Osteocyte (in vitro differentiated cells): Measurements from ENCODE around the gene STUB1. TPM values are rescaled to one million over a fixed set of nuclear protein-coding genes. Genes with fewer than 3 reads are reported as not detected.
"Not testable (repeated sequence)": the region's sequence is repeated elsewhere in the genome, so short reads cannot be mapped to it uniquely, and the experiment has no call there.

Source experiments
- DNase-seq: peaks from one replicate; pipeline ENCODE4 v3.0.0; 2021; ENCODE audit warnings: mixed read lengths; ENCODE audit not compliant: unreplicated experiment; ENCODE audit errors: extremely low spot score
- H3K27ac Mint-ChIP-seq: one replicate; pipeline ENCODE4 v1.8.0; 2021; ENCODE audit warnings: mild to moderate bottlenecking, mixed read lengths; ENCODE audit not compliant: unreplicated experiment
- H3K27me3 Mint-ChIP-seq: one replicate; pipeline ENCODE4 v1.8.0; 2021; ENCODE audit warnings: mixed read lengths; ENCODE audit not compliant: unreplicated experiment
- H3K36me3 Mint-ChIP-seq: one replicate; pipeline ENCODE4 v1.8.0; 2021; ENCODE audit warnings: mixed read lengths; ENCODE audit not compliant: unreplicated experiment
- H3K4me1 Mint-ChIP-seq: one replicate; pipeline ENCODE4 v1.8.0; 2021; ENCODE audit warnings: mixed read lengths; ENCODE audit not compliant: unreplicated experiment
- H3K4me3 Mint-ChIP-seq: one replicate; pipeline ENCODE4 v1.8.0; 2021; ENCODE audit warnings: mild to moderate bottlenecking, moderate library complexity, mixed read lengths; ENCODE audit not compliant: unreplicated experiment
- H3K9me3 Mint-ChIP-seq: one replicate; pipeline ENCODE4 v1.8.0; 2021; ENCODE audit warnings: mixed read lengths; ENCODE audit not compliant: unreplicated experiment
- total RNA-seq: library from RNA; stranded (reverse); gene quantifications from 2 replicates; pipeline ENCODE4 v1.2.1, GENCODE V29; 2021
- TF ChIP-seq, protein P1 (sequence below): fragments of 200-600 bp; sonication (generic); IDR thresholded peaks from 2 replicates; pipeline ENCODE4 v1.5.0; 2021; ENCODE audit warnings: antibody characterized with exemption, mild to moderate bottlenecking, moderate library complexity

Gene STUB1
- total RNA-seq, 1 donor from 2014 or later: 109 TPM

DNA sequence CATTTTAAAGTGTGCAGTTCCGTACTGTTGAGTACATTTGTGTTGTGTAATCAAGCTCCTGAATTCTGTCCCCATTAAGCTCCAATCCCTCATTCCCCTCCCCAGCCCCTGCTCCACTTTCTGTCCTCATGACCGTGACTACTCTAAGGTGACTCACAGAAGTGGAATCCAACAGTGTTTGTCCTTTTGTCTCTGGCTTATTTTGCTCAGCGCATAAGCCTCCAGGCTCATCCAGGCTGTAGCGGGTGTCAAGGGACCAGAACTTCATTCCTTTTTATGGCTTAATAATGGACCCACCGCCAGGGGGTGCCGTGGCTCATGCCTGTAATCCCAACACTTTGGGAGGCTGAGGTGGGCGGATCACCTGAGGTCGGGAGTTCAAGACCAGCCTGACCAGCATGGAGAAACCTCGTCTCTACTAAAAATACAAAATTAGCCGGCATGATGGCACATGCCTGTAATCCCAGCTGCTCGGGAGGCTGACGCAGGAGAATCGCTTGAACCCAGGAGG is 32.6 kb downstream of the STUB1 start:
- H3K4me1 Mint-ChIP-seq: peaks cover 37% of the 10 kb centered on the region
- H3K4me3 Mint-ChIP-seq, DNase-seq, H3K9me3 Mint-ChIP-seq, H3K36me3 Mint-ChIP-seq, H3K27me3 Mint-ChIP-seq: not testable (repeated sequence)
- H3K27ac Mint-ChIP-seq: peak overlapping the region; percentile 85
- TF ChIP-seq, protein P1, sequence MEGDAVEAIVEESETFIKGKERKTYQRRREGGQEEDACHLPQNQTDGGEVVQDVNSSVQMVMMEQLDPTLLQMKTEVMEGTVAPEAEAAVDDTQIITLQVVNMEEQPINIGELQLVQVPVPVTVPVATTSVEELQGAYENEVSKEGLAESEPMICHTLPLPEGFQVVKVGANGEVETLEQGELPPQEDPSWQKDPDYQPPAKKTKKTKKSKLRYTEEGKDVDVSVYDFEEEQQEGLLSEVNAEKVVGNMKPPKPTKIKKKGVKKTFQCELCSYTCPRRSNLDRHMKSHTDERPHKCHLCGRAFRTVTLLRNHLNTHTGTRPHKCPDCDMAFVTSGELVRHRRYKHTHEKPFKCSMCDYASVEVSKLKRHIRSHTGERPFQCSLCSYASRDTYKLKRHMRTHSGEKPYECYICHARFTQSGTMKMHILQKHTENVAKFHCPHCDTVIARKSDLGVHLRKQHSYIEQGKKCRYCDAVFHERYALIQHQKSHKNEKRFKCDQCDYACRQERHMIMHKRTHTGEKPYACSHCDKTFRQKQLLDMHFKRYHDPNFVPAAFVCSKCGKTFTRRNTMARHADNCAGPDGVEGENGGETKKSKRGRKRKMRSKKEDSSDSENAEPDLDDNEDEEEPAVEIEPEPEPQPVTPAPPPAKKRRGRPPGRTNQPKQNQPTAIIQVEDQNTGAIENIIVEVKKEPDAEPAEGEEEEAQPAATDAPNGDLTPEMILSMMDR: peak; percentile 67

DNA sequence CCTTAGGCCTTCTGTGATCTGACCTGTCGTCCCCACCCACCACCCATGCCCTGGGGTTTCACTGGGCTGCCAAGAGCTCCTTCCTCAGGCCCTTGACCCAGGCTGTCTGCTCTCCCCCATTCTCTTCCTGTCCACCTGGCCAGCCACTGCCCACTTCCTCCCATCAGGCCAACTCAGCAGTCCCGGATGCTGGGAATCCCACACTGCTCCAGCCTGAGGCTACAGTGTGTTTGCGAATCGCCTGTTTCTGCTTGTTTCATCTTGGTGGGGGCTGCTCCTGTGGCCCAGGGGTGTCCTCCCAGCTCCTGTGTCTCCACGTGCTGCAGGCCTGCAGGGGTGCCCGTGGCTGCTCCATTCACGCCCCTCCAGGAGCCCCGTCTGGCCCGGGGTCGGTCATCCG is 33.9 kb downstream of the STUB1 start:
- Mint-ChIP-seq H3K27ac (no peak overlapping the region), H3K36me3 (no peaks in the 10 kb centered on the region), H3K27me3 (no peaks in the 10 kb centered on the region), H3K4me1 (peaks cover 38% of the 10 kb centered on the region), H3K4me3 (no peak overlapping the region), H3K9me3 (no peaks in the 10 kb centered on the region)
- no peak for DNase-seq
- TF ChIP-seq, protein P1: no peak

GRCh38 chr16:714558-715476 is 34.6 kb downstream of the STUB1 start, which contains the start of gene METRN:
TSS of gene METRN (plus strand) at chr16:715118. CDS start at chr16:715290, 172 bp downstream.
- TF ChIP-seq, protein P1: no peak
- Mint-ChIP-seq H3K4me3 (peak within 1 kb of the TSS; percentile 67), H3K27ac (peak within 1 kb of the TSS; percentile 14), H3K9me3 (no peaks in the 10 kb centered on the region), H3K36me3 (no peaks in the 10 kb centered on the region), H3K27me3 (no peaks in the 10 kb centered on the region), H3K4me1 (peaks cover 36% of the 10 kb centered on the region)
- DNase-seq: peak; percentile 95

DNA sequence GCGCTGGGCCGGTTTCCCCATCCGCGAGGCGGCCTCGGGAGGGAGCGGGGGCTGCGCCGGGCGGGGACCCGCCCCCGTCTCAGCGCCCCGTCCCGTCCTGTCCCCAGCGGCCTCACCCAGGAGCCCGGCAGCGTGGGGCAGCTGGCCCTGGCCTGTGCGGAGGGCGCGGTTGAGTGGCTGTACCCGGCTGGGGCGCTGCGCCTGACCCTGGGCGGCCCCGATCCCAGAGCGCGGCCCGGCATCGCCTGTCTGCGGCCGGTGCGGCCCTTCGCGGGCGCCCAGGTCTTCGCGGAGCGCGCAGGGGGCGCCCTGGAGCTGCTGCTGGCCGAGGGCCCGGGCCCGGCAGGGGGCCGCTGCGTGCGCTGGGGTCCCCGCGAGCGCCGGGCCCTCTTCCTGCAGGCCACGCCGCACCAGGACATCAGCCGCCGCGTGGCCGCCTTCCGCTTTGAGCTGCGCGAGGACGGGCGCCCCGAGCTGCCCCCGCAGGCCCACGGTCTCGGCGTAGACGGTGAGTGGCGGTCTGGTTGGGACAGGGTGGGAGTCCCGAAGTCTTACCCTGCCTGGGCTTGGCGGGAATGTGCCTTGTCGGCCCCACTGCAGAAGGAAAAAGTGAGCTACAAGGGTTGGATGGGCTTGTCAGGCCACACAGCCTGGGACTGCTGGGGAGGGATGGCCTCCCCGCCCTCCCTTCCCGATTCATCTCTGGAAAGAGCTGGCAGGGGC is 35.4 kb downstream of the STUB1 start:
- Mint-ChIP-seq H3K4me3 (peak overlapping the region; percentile 67), H3K27me3 (no peaks in the 10 kb centered on the region), H3K4me1 (peaks cover 39% of the 10 kb centered on the region), H3K36me3 (no peaks in the 10 kb centered on the region), H3K27ac (peak overlapping the region; percentile 14), H3K9me3 (no peaks in the 10 kb centered on the region)
- no peak for DNase-seq
- TF ChIP-seq, protein P1: peak; percentile 38

GRCh38 chr16:716200-716568 is 36.0 kb downstream of the STUB1 start:
- no peaks in the 10 kb centered on the region for H3K9me3 Mint-ChIP-seq
- peak overlapping the region; percentile 67 for H3K4me3 Mint-ChIP-seq
- no peaks in the 10 kb centered on the region for H3K36me3 Mint-ChIP-seq
- no peak for DNase-seq
- peak overlapping the region; percentile 14 for H3K27ac Mint-ChIP-seq
- peaks cover 37% of the 10 kb centered on the region for H3K4me1 Mint-ChIP-seq
- H3K27me3 Mint-ChIP-seq: no peaks in the 10 kb centered on the region
- TF ChIP-seq, protein P1: no peak
